ENCODE data around the gene BCL7C.

- TF ChIP-seq EZH2 (IDR thresholded peaks at IDR 0.05; ENCODE audit: borderline replicate concordance, low read depth, low read length, poor library complexity, severe bottlenecking): no peak
- TF ChIP-seq, protein P1, sequence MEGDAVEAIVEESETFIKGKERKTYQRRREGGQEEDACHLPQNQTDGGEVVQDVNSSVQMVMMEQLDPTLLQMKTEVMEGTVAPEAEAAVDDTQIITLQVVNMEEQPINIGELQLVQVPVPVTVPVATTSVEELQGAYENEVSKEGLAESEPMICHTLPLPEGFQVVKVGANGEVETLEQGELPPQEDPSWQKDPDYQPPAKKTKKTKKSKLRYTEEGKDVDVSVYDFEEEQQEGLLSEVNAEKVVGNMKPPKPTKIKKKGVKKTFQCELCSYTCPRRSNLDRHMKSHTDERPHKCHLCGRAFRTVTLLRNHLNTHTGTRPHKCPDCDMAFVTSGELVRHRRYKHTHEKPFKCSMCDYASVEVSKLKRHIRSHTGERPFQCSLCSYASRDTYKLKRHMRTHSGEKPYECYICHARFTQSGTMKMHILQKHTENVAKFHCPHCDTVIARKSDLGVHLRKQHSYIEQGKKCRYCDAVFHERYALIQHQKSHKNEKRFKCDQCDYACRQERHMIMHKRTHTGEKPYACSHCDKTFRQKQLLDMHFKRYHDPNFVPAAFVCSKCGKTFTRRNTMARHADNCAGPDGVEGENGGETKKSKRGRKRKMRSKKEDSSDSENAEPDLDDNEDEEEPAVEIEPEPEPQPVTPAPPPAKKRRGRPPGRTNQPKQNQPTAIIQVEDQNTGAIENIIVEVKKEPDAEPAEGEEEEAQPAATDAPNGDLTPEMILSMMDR (conservative IDR thresholded peaks at IDR 0.05; ENCODE audit: low read depth, low read length): no peak
These were observed 47.1 kb downstream of the BCL7C start for GRCh38 chr16:30846649-30847402.
